SU-DHL-6 (cell line): ENCODE data around the gene ZNF431.

Experiments used
- H2AFZ ChIP-seq: fragments of 200-600 bp; sonication (generic); 2 replicates; pipeline ENCODE4 v1.6.1; 2014; ENCODE audit warnings: low read depth, mild to moderate bottlenecking, moderate library complexity, mixed read lengths, antibody characterized with exemption, low read length; ENCODE audit not compliant: severe bottlenecking
- H3F3A ChIP-seq: fragments of 200-600 bp; shearing (Covaris generic); 2 replicates; pipeline ENCODE4 v1.6.0; 2016; ENCODE audit warnings: antibody characterized with exemption, mild to moderate bottlenecking; ENCODE audit not compliant: insufficient read depth
- H3K27ac ChIP-seq: fragments of 200-600 bp; sonication (generic); 2 replicates; pipeline ENCODE4 v1.5.1; 2016; ENCODE audit warnings: low read depth, mild to moderate bottlenecking, low read length, moderate library complexity, mixed read lengths
- H3K27me3 ChIP-seq: fragments of 200-600 bp; sonication (generic), shearing (Covaris generic); 2 replicates; pipeline ENCODE4 v1.6.0; 2014; ENCODE audit warnings: mild to moderate bottlenecking, low read length
- H3K36me3 ChIP-seq: fragments of 200-600 bp; sonication (generic); 2 replicates; pipeline ENCODE4 v1.6.1; 2014; ENCODE audit warnings: mild to moderate bottlenecking, low read length, mixed read lengths
- H3K4me2 ChIP-seq: fragments of 300-600, 200-600 bp; shearing (Covaris generic), sonication (generic); 2 replicates; pipeline ENCODE4 v1.6.0; 2014; ENCODE audit warnings: low read length, low read depth, mild to moderate bottlenecking; ENCODE audit not compliant: poor library complexity, severe bottlenecking
- H3K4me3 ChIP-seq: fragments of 200-600 bp; sonication (generic); 2 replicates; pipeline ENCODE4 v1.5.1; 2014; ENCODE audit warnings: antibody characterized with exemption, low read length, mild to moderate bottlenecking, mixed read lengths; ENCODE audit not compliant: insufficient read depth, poor library complexity, severe bottlenecking
- H3K79me2 ChIP-seq: fragments of 200-600 bp; sonication (generic); 2 replicates; pipeline ENCODE4 v1.6.1; 2014; ENCODE audit warnings: mild to moderate bottlenecking, low read length, moderate library complexity; ENCODE audit not compliant: insufficient read depth
- H3K9ac ChIP-seq: fragments of 200-600 bp; sonication (generic); 2 replicates; pipeline ENCODE4 v1.7.0; 2014; ENCODE audit warnings: mild to moderate bottlenecking, low read length
- H3K9me2 ChIP-seq: fragments of 200-600 bp; sonication (generic); replicated peaks from 2 replicates; pipeline ENCODE4 v1.6.1; 2014; ENCODE audit warnings: low read length; ENCODE audit not compliant: insufficient read depth
- H3K9me3 ChIP-seq: fragments of 200-600 bp; sonication (generic); 2 replicates; pipeline ENCODE4 v1.6.1; 2014; ENCODE audit warnings: low read length, mixed read lengths; ENCODE audit not compliant: insufficient read depth
- H4K20me1 ChIP-seq: fragments of 200-600 bp; sonication (generic); 2 replicates; pipeline ENCODE4 v1.6.1; 2014; ENCODE audit warnings: low read depth, mild to moderate bottlenecking, antibody characterized with exemption, low read length, moderate library complexity, mixed read lengths
- CTCF ChIP-seq: fragments of 200-600 bp; sonication (generic); IDR thresholded peaks from one replicate; pipeline ENCODE4 v1.5.1; 2017; ENCODE audit warnings: antibody characterized with exemption, mild to moderate bottlenecking, low read length, moderate library complexity; ENCODE audit not compliant: insufficient read depth, poor library complexity, severe bottlenecking
- EZH2phosphoT487 ChIP-seq: fragments of 200-600 bp; sonication (generic), shearing (Covaris generic); conservative IDR thresholded peaks from 2 replicates; pipeline ENCODE4 v1.6.1; 2018; ENCODE audit warnings: mild to moderate bottlenecking, antibody characterized with exemption, low read length, moderate library complexity, mixed read lengths

ZNF431 gene

GRCh38 chr19:21141787-21142464, at the start of gene ZNF431:
Gene ZNF431, plus strand, starts transcription at chr19:21142040. Its CDS starts 144 bp downstream, at chr19:21142184.
- H3K27ac ChIP-seq: peak within 1 kb of the TSS; percentile 41

GRCh38 chr19:21092109-21092508, 49.7 kb upstream of the ZNF431 start:
- H2AFZ ChIP-seq: no peak overlapping the region
- no peaks in the 10 kb centered on the region for H3K9me2 ChIP-seq
- H3K4me3 ChIP-seq: no peak overlapping the region
- no peaks in the 10 kb centered on the region for H3K9me3 ChIP-seq
- no peaks in the 10 kb centered on the region for H3K27me3 ChIP-seq
- H3K79me2 ChIP-seq: peaks cover 8% of the 10 kb centered on the region; the same call in 1 of the 2 replicates
- no peak for TF ChIP-seq CTCF
- no peak for TF ChIP-seq EZH2phosphoT487
- no peaks in the 10 kb centered on the region for H4K20me1 ChIP-seq
- H3K4me2 ChIP-seq: no peak overlapping the region
- no peak overlapping the region for H3K27ac ChIP-seq
- H3K36me3 ChIP-seq: 0 out of 2 replicates have a peak, but pooled peaks cover 8% of the 10 kb centered on the region
- no peak overlapping the region for H3K9ac ChIP-seq
- H3F3A ChIP-seq: no peaks in the 10 kb centered on the region

More at GRCh38 chr19:21141787-21142464, at the start of gene ZNF431:
- Histone ChIP-seq H3F3A (no peaks in the 10 kb centered on the region), H4K20me1 (no peaks in the 10 kb centered on the region), H3K9me2 (no peaks in the 10 kb centered on the region), H3K27me3 (no peaks in the 10 kb centered on the region), H3K4me3 (peak within 1 kb of the TSS; percentile 75), H3K9me3 (peaks cover 17% of the 10 kb centered on the region; the same call in 1 of the 2 replicates), H3K79me2 (peaks cover 27% of the 10 kb centered on the region), H3K9ac (peak within 1 kb of the TSS; percentile 78), H3K36me3 (peaks cover 37% of the 10 kb centered on the region), H3K4me2 (peak within 1 kb of the TSS; percentile 75), H2AFZ (peak within 1 kb of the TSS; percentile 24)
- no peak for TF ChIP-seq CTCF
- TF ChIP-seq EZH2phosphoT487: no peak

- TF ChIP-seq CTCF (no peak), EZH2phosphoT487 (no peak)
- H4K20me1 ChIP-seq: no peaks in the 10 kb centered on the region
- peaks cover 8% of the 10 kb centered on the region; the same call in 1 of the 2 replicates for H3K79me2 ChIP-seq
- H3K9ac ChIP-seq: no peak overlapping the region
- no peaks in the 10 kb centered on the region for H3K27me3 ChIP-seq
- no peak overlapping the region for H3K27ac ChIP-seq
- H3F3A ChIP-seq: no peaks in the 10 kb centered on the region
- H3K4me2 ChIP-seq: no peak overlapping the region
- no peak overlapping the region for H2AFZ ChIP-seq
- H3K9me2 ChIP-seq: no peaks in the 10 kb centered on the region
- peaks cover 2% of the 10 kb centered on the region; the same call in 1 of the 2 replicates for H3K36me3 ChIP-seq
- no peak overlapping the region for H3K4me3 ChIP-seq
- H3K9me3 ChIP-seq: no peaks in the 10 kb centered on the region
Observed at GRCh38 chr19:21094347-21095025, 47.4 kb upstream of the ZNF431 start.
